PC-9 (cell line): Measurements from ENCODE around the gene CHST11. TPM values are rescaled to one million over a fixed set of nuclear protein-coding genes. Genes with fewer than 3 reads are reported as not detected.

ENCODE experiments used
- BruUV-seq: library from RNA; stranded (reverse); fragments of 400-500 nt; replicated peaks from 2 replicates; lab custom pipeline; 2021; lab: Mats Ljungman, UMichigan
- CTCF ChIA-PET: fragments of 300-600 bp; sonication (Branson Sonifier 250); formaldehyde crosslinking; loops from one replicate; lab custom pipeline; 2022; ENCODE audit warnings: antibody characterized with exemption; lab: Charles Lee
- POLR2A ChIA-PET: fragments of 300-600 bp; sonication (Branson Sonifier 250); formaldehyde crosslinking; loops from one replicate; lab custom pipeline; 2022; ENCODE audit warnings: antibody characterized with exemption; ENCODE audit not compliant: unreplicated experiment; lab: Charles Lee
- DNase-seq, 2 experiments: peaks; one replicate each; pipeline versions ENCODE4 v3.0.0 to v3.0.0-alpha.2; 2015 to 2022; ENCODE audit warnings: mixed read lengths in 1 of 2
- H2AFZ ChIP-seq: fragments of 200-600 bp; sonication (generic); 2 replicates; pipeline ENCODE4 v1.8.1; 2017; ENCODE audit warnings: antibody characterized with exemption
- H3F3A ChIP-seq: fragments of 200-600 bp; sonication (generic); 2 replicates; pipeline ENCODE4 v1.8.1; 2017; ENCODE audit warnings: antibody characterized with exemption, mild to moderate bottlenecking, low read depth; ENCODE audit not compliant: insufficient read depth
- H3K27ac ChIP-seq: fragments of 200-600 bp; sonication (generic); 2 replicates; pipeline ENCODE4 v1.6.1; 2016; ENCODE audit warnings: mixed run types
- H3K27me3 ChIP-seq: fragments of 200-600 bp; sonication (generic); 2 replicates; pipeline ENCODE4 v1.6.1; 2016; ENCODE audit warnings: low read depth, mixed run types; ENCODE audit not compliant: insufficient read depth
- H3K36me3 ChIP-seq: fragments of 200-600 bp; sonication (generic); 2 replicates; pipeline ENCODE4 v1.6.1; 2016; ENCODE audit warnings: low read depth, mixed run types
- H3K4me1 ChIP-seq: fragments of 200-600 bp; sonication (generic); replicated peaks from 2 replicates; pipeline ENCODE4 v1.6.1; 2016; ENCODE audit warnings: mixed run types; ENCODE audit not compliant: insufficient read depth
- H3K4me2 ChIP-seq: fragments of 200-600 bp; sonication (generic); 2 replicates; pipeline ENCODE4 v1.6.1; 2017; ENCODE audit warnings: mixed run types
- H3K4me3 ChIP-seq: fragments of 200-600 bp; sonication (generic); 2 replicates; pipeline ENCODE4 v1.6.1; 2016; ENCODE audit warnings: mixed run types
- H3K79me2 ChIP-seq: fragments of 200-600 bp; sonication (generic); 2 replicates; pipeline ENCODE4 v1.6.1; 2017; ENCODE audit warnings: low read depth, mixed run types
- H3K9me2 ChIP-seq: fragments of 200-600 bp; sonication (generic); 2 replicates; pipeline ENCODE4 v1.8.1; 2017; ENCODE audit warnings: mild to moderate bottlenecking; ENCODE audit not compliant: insufficient read depth
- H3K9me3 ChIP-seq: fragments of 200-600 bp; sonication (generic); 2 replicates; pipeline ENCODE4 v1.8.1; 2016; ENCODE audit warnings: low read depth; ENCODE audit not compliant: insufficient read depth
- H4K20me1 ChIP-seq: fragments of 200-600 bp; sonication (generic); 2 replicates; pipeline ENCODE4 v1.8.1; 2017; ENCODE audit not compliant: insufficient read depth
- CTCF ChIP-seq: fragments of 200-600 bp; sonication (generic); conservative IDR thresholded peaks from 2 replicates; pipeline ENCODE4 v1.6.1; 2017; ENCODE audit warnings: mixed run types, antibody characterized with exemption, mild to moderate bottlenecking, moderate library complexity
- EZH2 ChIP-seq: fragments of 200-600 bp; sonication (generic); IDR thresholded peaks from 2 replicates; pipeline ENCODE4 v1.8.0; 2017; ENCODE audit warnings: antibody characterized with exemption, low read depth
- intact Hi-C: fragments of 100-400 bp; cut with micrococcal nuclease; formaldehyde crosslinking; loops from one replicate; pipeline ENCODE4 v1.10.0; 2022; ENCODE audit not compliant: unreplicated experiment
- total RNA-seq: library from RNA; stranded (reverse); gene quantifications from 2 replicates; pipeline ENCODE4 v1.2.3, GENCODE V29; 2021

The CHST11 gene
- total RNA-seq, 1 experiment from 2014 or later = 39.9 TPM

GRCh38 chr12:104519190-104520019 is 62.7 kb downstream of the CHST11 start:
- no TSS peak for BruUV-seq

GRCh38 chr12:104520242-104520900 is 63.6 kb downstream of the CHST11 start:
- POLR2A ChIA-PET = no interaction called here
- H4K20me1 ChIP-seq = peaks cover 27% of the 10 kb centered on the region
- no peak overlapping the region for H3K27ac ChIP-seq
- no peak overlapping the region for H2AFZ ChIP-seq
- no peak overlapping the region for H3K4me2 ChIP-seq
- H3F3A ChIP-seq = peaks cover 16% of the 10 kb centered on the region
- 0 out of 2 replicates have a peak, but pooled peaks cover 10% of the 10 kb centered on the region for H3K4me1 ChIP-seq
- intact Hi-C loops = no loop called here
- no TSS peak for BruUV-seq
- TF ChIP-seq CTCF (no peak), EZH2 (no peak)
- H3K4me3 ChIP-seq = no peak overlapping the region
- H3K27me3 ChIP-seq = no peaks in the 10 kb centered on the region
- DNase-seq = no peak
- no peaks in the 10 kb centered on the region for H3K9me2 ChIP-seq
- CTCF ChIA-PET = no interaction called here
- no peaks in the 10 kb centered on the region for H3K36me3 ChIP-seq
- H3K79me2 ChIP-seq = peaks cover 100% of the 10 kb centered on the region
- no peaks in the 10 kb centered on the region for H3K9me3 ChIP-seq

More at GRCh38 chr12:104519190-104520019, 62.7 kb downstream of the CHST11 start:
- intact Hi-C loops = loop anchor here (1.0 kb wide), 1 partner anchor 23 kb away; no protein-coding TSS in a partner anchor
- Histone ChIP-seq H3K4me1 (0 out of 2 replicates have a peak, but pooled peaks cover 10% of the 10 kb centered on the region), H3K79me2 (peaks cover 100% of the 10 kb centered on the region), H4K20me1 (peaks cover 35% of the 10 kb centered on the region), H3K36me3 (no peaks in the 10 kb centered on the region), H3K9me2 (no peaks in the 10 kb centered on the region), H3K4me3 (no peak overlapping the region), H3K9me3 (no peaks in the 10 kb centered on the region), H3K27ac (no peak overlapping the region), H3F3A (peaks cover 18% of the 10 kb centered on the region), H3K27me3 (no peaks in the 10 kb centered on the region), H3K4me2 (no peak overlapping the region), H2AFZ (no peak overlapping the region)
- POLR2A ChIA-PET = no interaction called here
- TF ChIP-seq CTCF (no peak), EZH2 (no peak)
- CTCF ChIA-PET = no interaction called here
- DNase-seq = no peak

- Histone ChIP-seq H3K79me2 (peaks cover 100% of the 10 kb centered on the region), H3K4me3 (no peak overlapping the region), H3K9me3 (no peaks in the 10 kb centered on the region), H3K9me2 (no peaks in the 10 kb centered on the region), H2AFZ (no peak overlapping the region), H3K36me3 (no peaks in the 10 kb centered on the region), H3F3A (peaks cover 14% of the 10 kb centered on the region), H3K27me3 (no peaks in the 10 kb centered on the region), H3K27ac (no peak overlapping the region), H3K4me2 (no peak overlapping the region), H3K4me1 (0 out of 2 replicates have a peak, but pooled peaks cover 3% of the 10 kb centered on the region), H4K20me1 (peaks cover 18% of the 10 kb centered on the region)
- no TSS peak for BruUV-seq
- ChIA-PET CTCF (no interaction called here), POLR2A (no interaction called here)
- no peak for DNase-seq
- no peak for TF ChIP-seq CTCF
- no peak for TF ChIP-seq EZH2
- intact Hi-C loops = no loop called here
Measured at GRCh38 chr12:104521731-104522130, 65.0 kb downstream of the CHST11 start.
